Trophoblast cell (in vitro differentiated cells and primary cell): ENCODE measurements around the gene CKM.
A peak's percentile ranks its signal among the peaks of the same experiment; 100 is the strongest.

Experiments
- DNase-seq, 2 donors: peaks; one replicate each; pipeline ENCODE4 v3.0.0-alpha.2; 2016
- H2AFZ ChIP-seq: 2 replicates; pipeline ENCODE4 v1.6.1; 2013; ENCODE audit warnings: low read length, moderate library complexity, mild to moderate bottlenecking; ENCODE audit not compliant: insufficient read depth, poor library complexity
- H2AK5ac ChIP-seq: 2 replicates; pipeline ENCODE4 v1.6.1; 2013; ENCODE audit warnings: mild to moderate bottlenecking, low read length
- H2BK120ac ChIP-seq: 2 replicates; pipeline ENCODE4 v1.6.1; 2013; ENCODE audit warnings: low read length, mild to moderate bottlenecking, moderate library complexity; ENCODE audit not compliant: insufficient read depth, poor library complexity
- H2BK12ac ChIP-seq: 2 replicates; pipeline ENCODE4 v1.6.1; 2013; ENCODE audit warnings: mild to moderate bottlenecking, low read length, moderate library complexity
- H2BK5ac ChIP-seq: 2 replicates; pipeline ENCODE4 v1.6.1; 2013; ENCODE audit warnings: low read length, low read depth, moderate library complexity, mild to moderate bottlenecking; ENCODE audit not compliant: poor library complexity
- H3K14ac ChIP-seq: 2 replicates; pipeline ENCODE4 v1.6.1; 2013; ENCODE audit warnings: mild to moderate bottlenecking, low read length
- H3K18ac ChIP-seq: 2 replicates; pipeline ENCODE4 v1.6.1; 2013; ENCODE audit warnings: mild to moderate bottlenecking, low read length
- H3K23ac ChIP-seq: 2 replicates; pipeline ENCODE4 v1.6.1; 2013; ENCODE audit warnings: low read length
- H3K27ac ChIP-seq: 2 replicates; pipeline ENCODE4 v1.5.1; 2013; ENCODE audit warnings: low read depth, mild to moderate bottlenecking, inconsistent platforms, low read length, moderate library complexity
- H3K27me3 ChIP-seq: 2 replicates; pipeline ENCODE4 v1.6.1; 2013; ENCODE audit warnings: inconsistent platforms, mild to moderate bottlenecking, low read length, moderate library complexity; ENCODE audit not compliant: insufficient read depth
- H3K36me3 ChIP-seq, 2 experiments: 1 replicate in 1 of 2; 2 replicates in 1 of 2; pipeline ENCODE4 v1.6.1; 2013; ENCODE audit warnings: low read length in 2 of 2, mild to moderate bottlenecking in 2 of 2, moderate library complexity in 1 of 2; ENCODE audit not compliant: insufficient read depth in 2 of 2, control insufficient read depth in 1 of 2
- H3K4ac ChIP-seq: 2 replicates; pipeline ENCODE4 v1.6.1; 2013; ENCODE audit warnings: low read depth, mild to moderate bottlenecking, low read length, moderate library complexity
- H3K4me1 ChIP-seq, 2 experiments: 1 replicate in 1 of 2; 2 replicates in 1 of 2; pipeline ENCODE4 v1.6.1; 2013; ENCODE audit warnings: low read length in 2 of 2, mild to moderate bottlenecking in 2 of 2, moderate library complexity in 1 of 2; ENCODE audit not compliant: insufficient read depth in 2 of 2, control insufficient read depth in 1 of 2
- H3K4me2 ChIP-seq: 2 replicates; pipeline ENCODE4 v1.6.1; 2013; ENCODE audit warnings: inconsistent platforms, mild to moderate bottlenecking, low read length, moderate library complexity
- H3K4me3 ChIP-seq: 2 replicates; pipeline ENCODE4 v1.5.1; 2013; ENCODE audit warnings: mild to moderate bottlenecking, low read depth, low read length, inconsistent platforms
- H3K79me1 ChIP-seq: one replicate; pipeline ENCODE4 v1.6.1; 2013; ENCODE audit warnings: low read length
- H3K79me2 ChIP-seq: 2 replicates; pipeline ENCODE4 v1.6.1; 2013; ENCODE audit warnings: low read length, mild to moderate bottlenecking; ENCODE audit not compliant: control insufficient read depth, insufficient read depth, poor library complexity
- H3K9ac ChIP-seq: 2 replicates; pipeline ENCODE4 v1.6.1; 2013; ENCODE audit warnings: mild to moderate bottlenecking, low read length
- H3K9me3 ChIP-seq: 2 replicates; pipeline ENCODE4 v1.6.1; 2013; ENCODE audit warnings: low read depth, mild to moderate bottlenecking, control low read depth, inconsistent platforms, low read length; ENCODE audit not compliant: insufficient read depth
- H4K12ac ChIP-seq: 2 replicates; pipeline ENCODE4 v1.6.1; 2013; ENCODE audit warnings: low read depth, mild to moderate bottlenecking, low read length, moderate library complexity
- H4K8ac ChIP-seq: 2 replicates; pipeline ENCODE4 v1.6.1; 2013; ENCODE audit warnings: low read depth, mild to moderate bottlenecking, low read length, moderate library complexity
- H4K91ac ChIP-seq: one replicate; pipeline ENCODE4 v1.6.1; 2013; ENCODE audit warnings: low read depth, mild to moderate bottlenecking, low read length, moderate library complexity
- WGBS: extraction: QIAGEN DNeasy Blood & Tissue Kit; methylation state at CpG from one replicate; pipeline ENCODE4 v1.1.7; 2013; ENCODE audit warnings: missing lambda C conversion rate; ENCODE audit not compliant: insufficient read length, insufficient coverage; ENCODE audit errors: extremely low coverage; 5-methylcytosine and 5-hydroxymethylcytosine counted together

The CKM gene

GRCh38 chr19:45279587-45280192 is 43.0 kb downstream of the CKM start:
- no peak for DNase-seq
- no peak overlapping the region for H2BK5ac ChIP-seq
- H4K91ac ChIP-seq, result no peak overlapping the region
- peak overlapping the region; percentile 91 for H3K27ac ChIP-seq
- no peak overlapping the region for H3K4me3 ChIP-seq
- H2BK12ac ChIP-seq, result no peak overlapping the region
- H2AFZ ChIP-seq, result no peak overlapping the region
- no peak overlapping the region for H2BK120ac ChIP-seq
- no peak overlapping the region for H4K12ac ChIP-seq
- H3K23ac ChIP-seq, result no peak overlapping the region
- no peak overlapping the region for H4K8ac ChIP-seq
- no peak overlapping the region for H3K18ac ChIP-seq
- peaks cover 2% of the 10 kb centered on the region for H3K79me2 ChIP-seq
- H3K36me3 ChIP-seq, result peaks cover 34 to 42% of the 10 kb centered on the region in 2 experiments
- H3K4ac ChIP-seq, result no peak overlapping the region
- WGBS, result no CpG with 5 or more reads among the region's 3 CpGs
- peaks cover 4% of the 10 kb centered on the region for H3K79me1 ChIP-seq
- peaks cover 11% of the 10 kb centered on the region in 2 experiments for H3K4me1 ChIP-seq
- no peak overlapping the region for H2AK5ac ChIP-seq
- H3K4me2 ChIP-seq, result no peak overlapping the region
- no peak overlapping the region for H3K9ac ChIP-seq
- no peak overlapping the region for H3K14ac ChIP-seq
- H3K27me3 ChIP-seq, result no peaks in the 10 kb centered on the region
- no peaks in the 10 kb centered on the region for H3K9me3 ChIP-seq

GRCh38 chr19:45278087-45278486 is 44.6 kb downstream of the CKM start:
- Histone ChIP-seq H3K4me2 (no peak overlapping the region), H3K4ac (no peak overlapping the region), H3K4me1 (peaks cover 11% of the 10 kb centered on the region in 2 experiments), H3K36me3 (peaks cover 39 to 42% of the 10 kb centered on the region in 2 experiments), H3K27ac (no peak overlapping the region), H2AK5ac (no peak overlapping the region), H3K27me3 (no peaks in the 10 kb centered on the region), H2BK120ac (no peak overlapping the region), H3K79me1 (peaks cover 4% of the 10 kb centered on the region), H3K79me2 (peaks cover 2% of the 10 kb centered on the region), H3K9me3 (no peaks in the 10 kb centered on the region), H3K9ac (no peak overlapping the region), H3K4me3 (no peak overlapping the region), H3K14ac (no peak overlapping the region), H3K23ac (no peak overlapping the region), H3K18ac (no peak overlapping the region), H4K91ac (no peak overlapping the region), H2BK5ac (no peak overlapping the region), H2AFZ (no peak overlapping the region), H2BK12ac (no peak overlapping the region), H4K8ac (no peak overlapping the region), H4K12ac (no peak overlapping the region)
- WGBS, result no CpG with 5 or more reads among the region's 10 CpGs
- no peak for DNase-seq

GRCh38 chr19:45276284-45276687 is 46.4 kb downstream of the CKM start:
- H3K9me3 ChIP-seq, result no peaks in the 10 kb centered on the region
- H3K4me2 ChIP-seq, result no peak overlapping the region

GRCh38 chr19:45275370-45275971 is 47.2 kb downstream of the CKM start:
- no peak overlapping the region for H3K4me2 ChIP-seq
- H3K4me3 ChIP-seq, result peak overlapping the region; percentile 3
- no peak overlapping the region for H3K9ac ChIP-seq
- H4K91ac ChIP-seq, result no peak overlapping the region
- no peak overlapping the region for H3K14ac ChIP-seq
- H3K23ac ChIP-seq, result no peak overlapping the region
- H2BK120ac ChIP-seq, result no peak overlapping the region
- H2BK5ac ChIP-seq, result no peak overlapping the region
- H4K8ac ChIP-seq, result no peak overlapping the region
- H3K36me3 ChIP-seq, result peaks cover 45 to 46% of the 10 kb centered on the region in 2 experiments
- H3K9me3 ChIP-seq, result no peaks in the 10 kb centered on the region
- no peak overlapping the region for H3K18ac ChIP-seq
- DNase-seq, result no peak
- no peak overlapping the region for H2AFZ ChIP-seq
- no peak overlapping the region for H2AK5ac ChIP-seq
- no peak overlapping the region for H3K27ac ChIP-seq
- no peak overlapping the region for H3K4ac ChIP-seq
- no peak overlapping the region for H4K12ac ChIP-seq
- H3K27me3 ChIP-seq, result no peaks in the 10 kb centered on the region
- WGBS, result no CpG with 5 or more reads among the region's 12 CpGs
- peaks cover under 1% of the 10 kb centered on the region for H3K79me2 ChIP-seq
- peaks cover 9% of the 10 kb centered on the region in 2 experiments for H3K4me1 ChIP-seq
- H2BK12ac ChIP-seq, result no peak overlapping the region
- H3K79me1 ChIP-seq, result peaks cover 3% of the 10 kb centered on the region

More at GRCh38 chr19:45276284-45276687, 46.4 kb downstream of the CKM start:
- Histone ChIP-seq H3K27me3 (no peaks in the 10 kb centered on the region), H3K14ac (no peak overlapping the region), H3K4me3 (no peak overlapping the region), H3K4ac (no peak overlapping the region), H2BK12ac (no peak overlapping the region), H3K79me2 (peaks cover 2% of the 10 kb centered on the region), H3K79me1 (peaks cover 4% of the 10 kb centered on the region), H4K91ac (no peak overlapping the region), H2AK5ac (no peak overlapping the region), H3K27ac (no peak overlapping the region), H4K12ac (no peak overlapping the region), H2BK5ac (no peak overlapping the region), H4K8ac (no peak overlapping the region), H3K9ac (no peak overlapping the region), H2AFZ (no peak overlapping the region), H3K4me1 (peaks cover 11% of the 10 kb centered on the region in 2 experiments), H3K18ac (no peak overlapping the region), H3K36me3 (peaks cover 43 to 44% of the 10 kb centered on the region in 2 experiments), H2BK120ac (no peak overlapping the region), H3K23ac (no peak overlapping the region)
- no CpG with 5 or more reads among the region's 7 CpGs for WGBS
- DNase-seq, result no peak
